ENCODE data around the gene SLC9C2. TPM values are rescaled to one million over a fixed set of nuclear protein-coding genes. Genes with fewer than 3 reads are reported as not detected.
"Not testable (repeated sequence)": the region's sequence is repeated elsewhere in the genome, so short reads cannot be mapped to it uniquely, and the experiment has no call there.

Gene SLC9C2
- not detected for polyA plus RNA-seq (2013, experiment 1 of 2; ENCODE audit: insufficient read length)
- not detected for polyA plus RNA-seq (2013, experiment 2 of 2; ENCODE audit: insufficient read length)

GRCh38 chr1:173603056-173603591 is at the start of gene SLC9C2:
Gene SLC9C2, minus strand, starts transcription at chr1:173603072. Its CDS starts 1,296 bp downstream, at chr1:173601776.
- DNase-seq = no peak

GRCh38 chr1:173648880-173649605 is 46.2 kb upstream of the SLC9C2 start:
- DNase-seq = no peak

- no peak for DNase-seq
Measured at GRCh38 chr1:173646656-173647055, 43.8 kb upstream of the SLC9C2 start.

GRCh38 chr1:173642450-173643139 is 39.7 kb upstream of the SLC9C2 start:
- peak; percentile 12 for DNase-seq

GRCh38 chr1:173639102-173639501 is 36.2 kb upstream of the SLC9C2 start:
- no peak for DNase-seq

GRCh38 chr1:173638043-173639021 is 35.5 kb upstream of the SLC9C2 start:
- DNase-seq = no peak

GRCh38 chr1:173637236-173638042 is 34.6 kb upstream of the SLC9C2 start:
- not testable (repeated sequence) for DNase-seq

GRCh38 chr1:173635116-173635515 is 32.2 kb upstream of the SLC9C2 start, which contains the start of gene TEX50:
Gene TEX50, plus strand, starts transcription at chr1:173635338. Its CDS starts 184 bp downstream, at chr1:173635522.
- no peak for DNase-seq

GRCh38 chr1:173628888-173629287 is 26.0 kb upstream of the SLC9C2 start:
- no peak for DNase-seq

- DNase-seq = no peak
Measured at GRCh38 chr1:173627269-173627668, 24.4 kb upstream of the SLC9C2 start.

- DNase-seq = no peak
Measured at GRCh38 chr1:173616859-173617258, 14.0 kb upstream of the SLC9C2 start.

- not testable (repeated sequence) for DNase-seq
Measured at GRCh38 chr1:173613086-173613485, 10.2 kb upstream of the SLC9C2 start.

GRCh38 chr1:173608503-173609216 is 5.8 kb upstream of the SLC9C2 start:
- no peak for DNase-seq

- DNase-seq = no peak
Measured at GRCh38 chr1:173601588-173601987, 1.3 kb downstream of the SLC9C2 start.

- no peak for DNase-seq
Measured at GRCh38 chr1:173596097-173596825, 6.6 kb downstream of the SLC9C2 start.

- DNase-seq = not testable (repeated sequence)
Measured at GRCh38 chr1:173591138-173591537, 11.7 kb downstream of the SLC9C2 start.

- no peak for DNase-seq
Measured at GRCh38 chr1:173590557-173590956, 12.3 kb downstream of the SLC9C2 start.

- no peak for DNase-seq
Measured at GRCh38 chr1:173581383-173582079, 21.3 kb downstream of the SLC9C2 start.

- no peak for DNase-seq
Measured at GRCh38 chr1:173580658-173581057, 22.2 kb downstream of the SLC9C2 start.
